Mammary epithelial cell (primary cell): Measurements from ENCODE around the gene ZMYM3.

Source experiments
- EZH2 ChIP-seq: IDR thresholded peaks from 2 replicates; pipeline ENCODE4 v1.6.1; 2012; ENCODE audit warnings: low read length, inconsistent platforms, borderline replicate concordance
- TF ChIP-seq, protein P1 (sequence below), 2 donors: IDR thresholded peaks in 1 of 2; conservative IDR thresholded peaks in 1 of 2; 2 replicates each; pipeline ENCODE4 v1.5.1; 2011 to 2012; ENCODE audit warnings: inconsistent platforms in 2 of 2, low read length in 2 of 2, mild to moderate bottlenecking in 2 of 2, control low read depth in 1 of 2, low read depth in 1 of 2; ENCODE audit not compliant: insufficient read depth in 1 of 2; ENCODE audit errors: extremely low read depth in 1 of 2

- TF ChIP-seq, protein P1, sequence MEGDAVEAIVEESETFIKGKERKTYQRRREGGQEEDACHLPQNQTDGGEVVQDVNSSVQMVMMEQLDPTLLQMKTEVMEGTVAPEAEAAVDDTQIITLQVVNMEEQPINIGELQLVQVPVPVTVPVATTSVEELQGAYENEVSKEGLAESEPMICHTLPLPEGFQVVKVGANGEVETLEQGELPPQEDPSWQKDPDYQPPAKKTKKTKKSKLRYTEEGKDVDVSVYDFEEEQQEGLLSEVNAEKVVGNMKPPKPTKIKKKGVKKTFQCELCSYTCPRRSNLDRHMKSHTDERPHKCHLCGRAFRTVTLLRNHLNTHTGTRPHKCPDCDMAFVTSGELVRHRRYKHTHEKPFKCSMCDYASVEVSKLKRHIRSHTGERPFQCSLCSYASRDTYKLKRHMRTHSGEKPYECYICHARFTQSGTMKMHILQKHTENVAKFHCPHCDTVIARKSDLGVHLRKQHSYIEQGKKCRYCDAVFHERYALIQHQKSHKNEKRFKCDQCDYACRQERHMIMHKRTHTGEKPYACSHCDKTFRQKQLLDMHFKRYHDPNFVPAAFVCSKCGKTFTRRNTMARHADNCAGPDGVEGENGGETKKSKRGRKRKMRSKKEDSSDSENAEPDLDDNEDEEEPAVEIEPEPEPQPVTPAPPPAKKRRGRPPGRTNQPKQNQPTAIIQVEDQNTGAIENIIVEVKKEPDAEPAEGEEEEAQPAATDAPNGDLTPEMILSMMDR (conservative IDR thresholded peaks at IDR 0.05 in 1 of 2, IDR thresholded peaks at IDR 0.05 in 1 of 2; ENCODE audit: extremely low read depth in 1 of 2, insufficient read depth in 1 of 2, low read depth in 1 of 2, low read length in 2 of 2), result no peak
- no peak for TF ChIP-seq EZH2
Measured at GRCh38 chrX:71244359-71245128, 9.4 kb downstream of the ZMYM3 start.
